Stimulated activated CD4-positive, alpha-beta T cell treated with anti-CD3 and anti-CD28 coated beads, Interleukin-2, amount 100 ng/mL, for 24 hours (primary cell): ENCODE measurements around the gene FUT2.
A peak's percentile ranks its signal among the peaks of the same experiment; 100 is the strongest.

ENCODE experiments used
- DNase-seq, 2 donors: peaks; one replicate each; pipeline ENCODE4 v3.0.0-alpha.2; 2020

Gene FUT2

GRCh38 chr19:48731452-48731851 is 35.7 kb downstream of the FUT2 start:
- DNase-seq = no peak

GRCh38 chr19:48734625-48735024 is 38.9 kb downstream of the FUT2 start:
- no peak for DNase-seq

GRCh38 chr19:48735031-48735615 is 39.4 kb downstream of the FUT2 start:
- DNase-seq = no peak

GRCh38 chr19:48737360-48737998 is 41.7 kb downstream of the FUT2 start:
- DNase-seq = no peak

- peak; percentile 94 to 98 for DNase-seq
These were observed 43.0 kb downstream of the FUT2 start for GRCh38 chr19:48738557-48739403.

GRCh38 chr19:48739404-48740163 is 43.8 kb downstream of the FUT2 start:
- DNase-seq = no peak

GRCh38 chr19:48740164-48740972 is 44.6 kb downstream of the FUT2 start, which contains the start of gene RASIP1:
Gene RASIP1, minus strand, starts transcription at chr19:48740610. Its CDS starts 328 bp downstream, at chr19:48740282.
- no peak for DNase-seq

- DNase-seq = peak; percentile 53 to 58
These were observed 45.6 kb downstream of the FUT2 start for GRCh38 chr19:48741129-48741999.

- DNase-seq = no peak
These were observed 46.3 kb downstream of the FUT2 start for GRCh38 chr19:48742096-48742495.

- DNase-seq = peak; percentile 57 to 59
These were observed 49.6 kb downstream of the FUT2 start for GRCh38 chr19:48745208-48745995.

GRCh38 chr19:48746110-48746509 is 50.3 kb downstream of the FUT2 start:
- DNase-seq = no peak

- DNase-seq = peak; percentile 53 to 63
These were observed 51.2 kb downstream of the FUT2 start, which contains the start of gene IZUMO1 for GRCh38 chr19:48746738-48747575. Gene IZUMO1, minus strand, starts transcription at chr19:48746909. Its CDS starts 1,050 bp downstream, at chr19:48745859.

- no peak for DNase-seq
These were observed 53.9 kb downstream of the FUT2 start for GRCh38 chr19:48749571-48750198.

GRCh38 chr19:48750351-48750750 is 54.6 kb downstream of the FUT2 start:
- DNase-seq = no peak

GRCh38 chr19:48750771-48751504 is 55.2 kb downstream of the FUT2 start:
- no peak for DNase-seq

- no peak for DNase-seq
These were observed 56.2 kb downstream of the FUT2 start for GRCh38 chr19:48751845-48752495.
